H1 (cell line): ENCODE results near the gene NR1D2. TPM values are rescaled to one million over a fixed set of nuclear protein-coding genes. Genes with fewer than 3 reads are reported as not detected.

Source experiments
- HDAC6 ChIP-seq: IDR thresholded peaks from one replicate; pipeline ENCODE4 v1.7.1; 2012; ENCODE audit warnings: low read depth, mild to moderate bottlenecking, inconsistent platforms, low read length, moderate library complexity
- JUN ChIP-seq: IDR thresholded peaks from 2 replicates; pipeline ENCODE4 v1.6.1; 2011; ENCODE audit warnings: low read depth, mild to moderate bottlenecking, improper control_type of control experiment, low read length
- PHF8 ChIP-seq: fragments of 200-600 bp; sonication (generic); conservative IDR thresholded peaks from 2 replicates; pipeline ENCODE4 v1.7.1; 2012; ENCODE audit warnings: low read depth, mild to moderate bottlenecking, inconsistent platforms, low read length, moderate library complexity
- polyA plus RNA-seq, 7 experiments: library from polyadenylated mRNA; depleted of rRNA in 3 of 7; stranded (reverse) in 5 of 7; unstranded in 2 of 7; fragments of >200 nt in 5 of 7; fragments of 200-250 nt in 2 of 7; gene quantifications; 1 replicate in 5 of 7; 2 replicates in 1 of 7; 4 replicates in 1 of 7; pipeline versions ENCODE4 v1.2.1 to v1.2.3, GENCODE V29; 2011 to 2013; ENCODE audit warnings: missing spikeins in 2 of 7, mixed read lengths in 2 of 7
- total RNA-seq: library from RNA; stranded (reverse); fragmentation: NEBNext Ultra II Directional; extraction: Animal tissue kit (Norgen Biotek cat#: 25700); gene quantifications from 2 replicates; pipeline ENCODE4 v1.2.1, GENCODE V29; 2021

The NR1D2 gene
- total and polyA plus RNA-seq, 2 of the 8 experiments (the other 6 are each of a cell fraction or from before 2014, with no cell fraction given): 5.9 to 21.7 TPM

- no peak for TF ChIP-seq PHF8
- TF ChIP-seq JUN: no peak
- TF ChIP-seq HDAC6: no peak
These were observed 7.6 kb downstream of the NR1D2 start (continued) for GRCh38 chr3:23952646-23953045.
